ENCODE data around the gene RAX2.

The RAX2 gene

GRCh38 chr19:3725640-3726310 lies 46.3 kb downstream of the RAX2 start:
- DNase-seq (ENCODE audit: low spot score): no peak

GRCh38 chr19:3725121-3725520 lies 46.9 kb downstream of the RAX2 start:
- no peak for DNase-seq (ENCODE audit: low spot score)

GRCh38 chr19:3723883-3724282 lies 48.1 kb downstream of the RAX2 start:
- no peak for DNase-seq (ENCODE audit: low spot score)

GRCh38 chr19:3723110-3723488 lies 48.9 kb downstream of the RAX2 start:
- no peak for DNase-seq (ENCODE audit: low spot score)

GRCh38 chr19:3722443-3723109 lies 49.5 kb downstream of the RAX2 start:
- DNase-seq (ENCODE audit: low spot score): no peak

GRCh38 chr19:3721887-3722442 lies 50.1 kb downstream of the RAX2 start:
- DNase-seq (ENCODE audit: low spot score): no peak

GRCh38 chr19:3721131-3721886 lies 50.7 kb downstream of the RAX2 start:
- peak; percentile 90 for DNase-seq (ENCODE audit: low spot score)

GRCh38 chr19:3720349-3720917 lies 51.6 kb downstream of the RAX2 start:
- DNase-seq (ENCODE audit: low spot score): no peak

GRCh38 chr19:3719868-3720267 lies 52.2 kb downstream of the RAX2 start:
- no peak for DNase-seq (ENCODE audit: low spot score)
